NCI-H146 treated with DMSO at 0.1 percent for 48 hours (cell line): ENCODE data around the gene ASCC2.
"Not testable (repeated sequence)": the region's sequence is repeated elsewhere in the genome, so short reads cannot be mapped to it uniquely, and the experiment has no call there.

ENCODE experiments used
- DNase-seq: peaks from one replicate; lab custom pipeline; 2025; ENCODE audit not compliant: unreplicated experiment; lab: John Stamatoyannopoulos, UW

ASCC2 gene

GRCh38 chr22:29758068-29758622 is 79.9 kb downstream of the ASCC2 start:
- no peak for DNase-seq

GRCh38 chr22:29757096-29757495 is 81.0 kb downstream of the ASCC2 start:
- DNase-seq, result no peak

GRCh38 chr22:29756341-29756740 is 81.7 kb downstream of the ASCC2 start:
- no peak for DNase-seq

- peak; percentile 15 for DNase-seq
Measured at GRCh38 chr22:29755889-29756288, 82.2 kb downstream of the ASCC2 start.

DNA sequence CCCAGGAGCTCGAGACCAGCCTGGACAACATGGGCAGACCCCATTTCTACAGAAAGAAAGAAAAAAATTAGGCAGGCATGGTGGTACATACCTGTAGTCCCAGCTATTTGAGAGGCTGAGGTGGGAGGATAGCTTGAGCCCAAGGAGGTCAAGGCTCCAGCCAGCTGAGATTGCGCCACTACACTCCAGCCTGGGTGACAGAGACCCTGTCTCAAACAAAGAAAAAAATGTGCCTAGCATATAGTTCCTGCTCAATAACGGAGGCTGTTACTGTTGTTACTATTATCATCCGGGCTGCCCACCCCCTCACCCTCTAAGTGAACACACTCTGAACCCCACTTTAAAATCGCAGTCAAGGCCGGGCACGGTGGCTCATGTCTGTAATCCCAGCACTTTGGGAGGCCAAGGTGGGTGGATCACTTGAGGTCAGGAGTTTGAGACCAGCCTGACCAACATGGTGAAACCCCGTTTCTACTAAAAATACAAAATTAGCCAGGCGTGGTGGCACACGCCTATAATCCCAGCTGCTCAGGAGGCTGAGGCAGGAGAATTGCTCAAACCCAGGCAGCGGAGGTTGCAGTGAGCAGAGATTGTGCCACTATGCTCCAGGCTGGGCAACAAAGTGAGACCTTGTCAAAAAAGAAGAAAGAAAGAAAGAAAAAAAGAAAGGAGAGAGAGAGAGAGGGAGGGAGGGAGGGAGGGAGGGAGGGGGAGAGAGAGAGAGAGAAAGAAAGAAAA is 83.2 kb downstream of the ASCC2 start:
- DNase-seq, result not testable (repeated sequence)

DNA sequence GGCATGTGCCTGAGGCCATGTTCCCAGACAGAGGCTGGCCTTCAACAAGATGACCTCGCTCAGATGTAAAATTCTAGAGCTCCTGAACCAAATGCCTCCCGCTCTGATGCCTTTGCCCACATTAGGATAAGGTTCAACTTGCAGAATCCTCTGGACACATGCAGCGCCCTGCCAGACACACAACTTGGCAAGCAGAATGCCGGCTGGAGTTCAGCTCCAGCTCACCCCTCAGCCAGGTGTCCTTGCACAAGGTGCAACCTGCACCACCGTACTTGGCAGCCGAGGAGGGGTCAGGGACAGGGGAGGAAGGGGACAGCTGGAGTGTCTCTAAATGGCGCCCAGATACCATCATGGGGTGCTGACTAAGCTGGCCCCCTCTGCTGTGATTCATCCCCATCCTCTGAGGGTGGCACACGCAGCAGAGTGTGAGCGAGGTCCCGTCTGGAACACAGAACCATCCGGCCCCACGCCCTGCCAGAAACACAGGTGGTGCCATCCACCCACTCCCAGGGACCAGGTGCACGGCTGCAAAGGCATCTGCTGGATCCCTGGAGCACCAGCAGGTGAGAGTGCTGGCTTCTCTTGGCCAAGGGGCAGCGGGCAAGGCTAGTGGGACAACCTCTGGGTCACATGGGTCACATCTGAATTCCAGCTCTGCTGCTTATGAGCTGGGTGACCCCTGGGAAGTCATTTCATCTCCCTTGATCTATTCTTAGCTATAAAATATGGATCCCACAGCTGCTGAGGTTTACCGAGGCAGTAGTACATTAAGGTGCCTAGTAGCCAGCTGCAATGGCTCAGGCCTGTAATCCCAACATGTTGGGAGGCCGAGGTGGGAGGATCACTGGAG is 84.0 kb downstream of the ASCC2 start:
- DNase-seq, result no peak

GRCh38 chr22:29751669-29752068 is 86.4 kb downstream of the ASCC2 start:
- no peak for DNase-seq

DNA sequence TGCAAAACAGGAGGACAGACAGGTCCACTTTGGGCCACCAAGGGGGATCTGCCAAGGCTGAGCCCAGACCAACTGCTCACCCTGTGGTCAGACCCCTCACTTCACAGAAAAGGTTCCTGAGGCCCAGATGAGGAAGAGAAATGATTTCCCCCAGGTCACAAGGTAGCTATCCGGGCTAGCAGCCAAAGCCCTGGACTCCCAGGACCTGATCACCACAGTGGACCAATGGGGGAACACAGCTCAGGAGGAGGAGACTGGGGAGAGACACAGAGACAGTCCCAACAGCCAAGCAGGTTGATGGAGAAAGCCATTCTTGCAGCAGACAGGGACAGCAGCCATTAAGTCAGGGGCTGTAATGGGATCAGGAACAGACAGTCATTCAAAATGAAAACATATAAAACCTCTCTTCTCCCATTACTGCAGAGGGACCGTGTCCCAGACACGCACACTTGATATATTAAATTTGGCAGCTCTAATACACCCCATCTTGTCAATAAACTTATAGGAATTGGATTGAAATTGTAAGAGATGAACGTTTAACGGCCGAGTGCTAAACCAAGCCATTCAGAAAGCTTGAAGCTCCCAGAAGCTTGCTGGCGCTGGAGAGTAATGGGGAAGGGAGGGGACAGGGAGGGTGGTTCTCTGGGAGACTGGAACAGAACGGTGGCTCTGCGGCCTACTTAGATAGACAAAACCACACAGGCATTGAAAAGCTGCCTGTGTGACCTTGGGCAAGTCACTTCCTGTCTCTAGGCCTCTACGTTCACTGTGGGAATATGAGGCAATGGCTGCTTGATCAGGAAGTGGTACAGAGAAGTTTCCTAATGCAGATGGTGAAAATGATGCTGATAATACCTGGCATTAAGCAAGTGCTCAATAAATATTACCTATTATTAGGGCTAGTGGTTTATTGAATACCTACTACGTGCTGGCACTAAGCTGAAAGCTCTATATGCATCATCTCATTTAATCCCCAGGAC is 87.2 kb downstream of the ASCC2 start:
- no peak for DNase-seq

DNA sequence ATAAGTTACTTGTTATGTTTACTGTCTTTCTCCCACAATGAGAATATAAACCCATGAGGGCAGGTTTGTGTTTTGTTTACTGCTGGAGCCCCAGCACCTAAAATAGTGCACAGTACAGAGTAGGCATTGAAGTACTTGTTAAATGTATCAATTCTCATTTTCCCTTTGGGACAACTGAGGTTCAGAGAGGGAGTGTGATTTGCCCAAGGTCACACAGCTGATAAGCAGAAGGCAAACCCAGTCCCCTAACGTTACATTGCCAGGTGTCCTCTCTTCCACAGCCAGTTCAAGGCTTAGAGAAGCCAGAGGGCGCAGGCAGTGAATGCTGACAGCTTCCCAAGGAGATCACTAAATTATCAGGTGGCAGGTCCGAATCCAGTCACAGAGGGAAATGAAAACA is 88.0 kb downstream of the ASCC2 start:
- DNase-seq, result no peak

DNA sequence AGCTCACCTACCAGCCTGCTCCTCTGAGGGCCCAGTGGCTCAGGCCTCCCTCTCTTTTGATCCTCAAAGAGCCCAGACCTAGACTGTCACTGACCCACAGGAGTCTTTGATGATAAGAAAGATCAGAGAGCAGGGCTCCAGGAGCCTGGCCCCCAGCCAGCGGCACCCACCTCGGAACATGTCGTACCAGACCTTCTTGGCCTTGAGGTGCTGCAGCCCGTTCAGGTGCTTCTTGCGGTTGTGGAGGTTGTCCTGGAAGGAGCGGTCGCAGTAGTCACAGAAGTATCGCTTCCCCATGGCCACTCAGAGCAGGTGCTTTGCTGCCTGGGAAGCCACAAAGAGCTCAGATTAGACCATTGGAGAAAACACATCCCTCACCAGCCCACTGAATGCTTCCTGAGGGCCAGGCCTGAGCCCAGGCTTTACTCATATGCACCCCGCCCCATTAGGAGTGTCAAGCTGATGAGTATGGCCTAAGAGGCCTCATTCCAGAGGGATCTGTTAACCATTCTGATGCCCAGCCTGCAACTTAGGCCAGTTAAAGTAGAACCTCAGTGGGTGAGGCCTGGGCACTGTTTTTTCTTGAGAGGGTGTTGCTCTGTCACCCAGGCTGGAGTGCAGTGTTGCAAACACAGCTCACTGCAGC is 89.7 kb downstream of the ASCC2 start:
- no peak for DNase-seq

DNA sequence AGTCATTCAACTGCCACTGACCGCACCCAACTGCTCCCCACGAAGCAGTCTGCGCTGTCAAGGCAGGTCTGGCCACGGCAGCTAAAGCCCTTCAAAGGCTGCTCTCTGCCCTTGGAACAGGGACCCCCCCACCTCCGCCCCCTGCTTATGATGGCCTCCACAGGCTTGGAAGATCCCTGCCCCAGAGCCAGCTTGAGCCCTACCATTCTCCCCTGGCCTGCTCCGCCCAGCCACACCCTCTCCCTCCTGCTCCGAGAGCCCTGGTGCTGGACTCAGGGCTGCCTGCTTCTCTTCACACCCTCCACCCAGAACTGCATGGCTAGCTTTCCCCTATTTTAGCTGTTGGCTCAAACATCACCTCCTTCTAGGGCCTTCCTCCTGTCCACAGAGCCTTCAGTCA is 90.2 kb downstream of the ASCC2 start:
- no peak for DNase-seq

GRCh38 chr22:29744902-29745301 is 93.2 kb downstream of the ASCC2 start:
- no peak for DNase-seq

GRCh38 chr22:29742326-29742725 is 95.7 kb downstream of the ASCC2 start:
- no peak for DNase-seq

DNA sequence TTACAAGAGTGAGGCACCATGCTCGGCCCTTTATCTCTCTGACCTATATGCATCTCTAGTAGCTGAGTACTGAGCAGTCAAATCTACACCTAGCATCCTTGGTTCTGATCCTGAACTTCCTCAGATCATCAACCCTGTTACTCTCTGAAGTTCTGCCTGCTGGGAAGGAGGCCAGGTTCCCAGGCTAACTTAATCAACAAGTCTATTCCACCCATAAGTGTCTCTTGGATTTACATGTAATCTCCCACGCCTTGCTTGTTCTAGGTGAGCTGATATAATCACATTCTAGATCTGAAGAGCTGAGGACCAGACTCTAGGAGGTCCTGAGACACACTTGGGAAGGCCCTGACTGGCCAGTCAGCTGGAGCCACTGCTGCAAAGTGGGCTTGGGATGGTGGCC is 96.1 kb downstream of the ASCC2 start:
- no peak for DNase-seq

DNA sequence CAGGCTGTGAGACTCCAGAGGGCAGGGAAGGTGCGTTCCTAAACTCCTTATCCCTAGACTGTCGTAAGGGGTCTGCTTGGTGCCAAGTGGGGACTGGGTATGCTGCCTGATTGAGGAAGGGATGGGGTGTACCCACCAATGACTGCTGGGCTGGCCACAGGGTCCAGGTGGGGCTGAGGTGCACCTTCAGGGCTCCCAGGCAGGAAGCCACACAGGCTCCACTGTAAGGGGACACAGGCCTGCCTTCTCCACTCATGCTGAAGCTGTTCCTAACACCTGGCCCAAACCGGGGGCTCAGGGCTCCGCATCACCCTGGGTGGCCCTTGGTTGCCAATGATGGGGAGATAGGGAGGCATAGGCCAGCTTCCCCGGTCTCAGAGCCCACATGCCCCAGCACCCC is 97.9 kb downstream of the ASCC2 start:
- no peak for DNase-seq

GRCh38 chr22:29739346-29739875 is 98.7 kb downstream of the ASCC2 start:
- DNase-seq, result no peak
